Stomach (tissue), 9 donors: ENCODE data around the gene SCAF1. TPM values are rescaled to one million over a fixed set of nuclear protein-coding genes. Genes with fewer than 3 reads are reported as not detected.
A peak's percentile ranks its signal among the peaks of the same experiment; 100 is the strongest.

Source experiments
- DNase-seq, 2 donors: peaks; one replicate each; pipeline versions ENCODE4 v3.0.0 to v3.0.0-alpha.2; 2013 to 2019
- H3K27ac ChIP-seq, 5 donors: fragments of 200-600 bp in 4 of 5; sonication (generic) in 4 of 5; one replicate each; pipeline ENCODE4 v1.5.1; 2013 to 2019; ENCODE audit warnings: mild to moderate bottlenecking in 1 of 5, moderate library complexity in 1 of 5
- H3K27me3 ChIP-seq, 3 donors: fragments of 200-600 bp; sonication (generic); one replicate each; pipeline ENCODE4 v1.5.1; 2017 to 2019; ENCODE audit warnings: mixed run types in 1 of 3
- H3K36me3 ChIP-seq, 4 donors: fragments of 200-600 bp; sonication (generic); 1 replicate in 3 of 4; 2 replicates in 1 of 4; pipeline ENCODE4 v1.5.1; 2016 to 2019
- H3K4me1 ChIP-seq, 4 donors: fragments of 200-600 bp; sonication (generic); one replicate each; pipeline ENCODE4 v1.5.1; 2016 to 2019
- H3K4me3 ChIP-seq, 4 donors: fragments of 200-600 bp; sonication (generic) in 3 of 4; one replicate each; pipeline ENCODE4 v1.5.1; 2016 to 2019; ENCODE audit warnings: mild to moderate bottlenecking in 1 of 4
- H3K9me3 ChIP-seq, 4 donors: fragments of 200-600 bp; sonication (generic); one replicate each; pipeline ENCODE4 v1.5.1; 2016 to 2019
- EP300 ChIP-seq: sonication (generic); formaldehyde crosslinking; IDR thresholded peaks from one replicate; pipeline ENCODE4 v1.6.1; 2017; ENCODE audit warnings: antibody characterized with exemption
- POLR2A ChIP-seq, 4 donors: fragments of 450-650 bp; IDR thresholded peaks; one replicate each; pipeline ENCODE4 v1.6.1; 2016; ENCODE audit warnings: antibody characterized with exemption in 4 of 4, control low read depth in 2 of 4, mild to moderate bottlenecking in 1 of 4, moderate library complexity in 1 of 4
- POLR2AphosphoS5 ChIP-seq, 3 donors: sonication (generic); formaldehyde crosslinking; IDR thresholded peaks; one replicate each; pipeline ENCODE4 v1.6.1; 2016; ENCODE audit warnings: antibody characterized with exemption in 3 of 3
- WGBS, 5 donors: extraction: QIAGEN DNeasy Blood & Tissue Kit in 3 of 5; methylation state at CpG; one replicate each; pipeline versions ENCODE4 v1.1.5 to v1.1.7; 2013 to 2018; 5-methylcytosine and 5-hydroxymethylcytosine counted together
- intact Hi-C: fragments of 100-400 bp; cut with DNase I; formaldehyde crosslinking; loops from one replicate; pipeline ENCODE4 v1.15.1; 2023; ENCODE audit warnings: low total_unique reads
- polyA plus RNA-seq, 3 donors: library from polyadenylated mRNA; stranded (reverse); fragments of 200-250 nt; gene quantifications; one replicate each; pipeline ENCODE4 v1.2.3, GENCODE V29; 2013
- total RNA-seq, 5 donors: library from RNA; depleted of rRNA; stranded (reverse); fragments of >200 nt; gene quantifications; one replicate each; pipeline versions ENCODE4 v1.1.0 to v1.2.3, GENCODE V29; 2014 to 2016
- TF ChIP-seq, protein P1 (sequence below), 7 experiments: fragments of 450-650 bp in 4 of 7; fragments of 200-600 bp in 3 of 7; sonication (generic) in 3 of 7; IDR thresholded peaks; one replicate each; pipeline ENCODE4 v1.5.1; 2016 to 2019; ENCODE audit warnings: antibody characterized with exemption in 7 of 7, control low read depth in 2 of 7, mild to moderate bottlenecking in 1 of 7
- donor health status: healthy with polysubstance abuse.
- donor health status: Bipolar disorder and iron deficiency.
- donor health status: healthy.

The SCAF1 gene
- total and polyA plus RNA-seq, 8 donors = 8.3 to 41.7 (median 19.7) TPM

DNA sequence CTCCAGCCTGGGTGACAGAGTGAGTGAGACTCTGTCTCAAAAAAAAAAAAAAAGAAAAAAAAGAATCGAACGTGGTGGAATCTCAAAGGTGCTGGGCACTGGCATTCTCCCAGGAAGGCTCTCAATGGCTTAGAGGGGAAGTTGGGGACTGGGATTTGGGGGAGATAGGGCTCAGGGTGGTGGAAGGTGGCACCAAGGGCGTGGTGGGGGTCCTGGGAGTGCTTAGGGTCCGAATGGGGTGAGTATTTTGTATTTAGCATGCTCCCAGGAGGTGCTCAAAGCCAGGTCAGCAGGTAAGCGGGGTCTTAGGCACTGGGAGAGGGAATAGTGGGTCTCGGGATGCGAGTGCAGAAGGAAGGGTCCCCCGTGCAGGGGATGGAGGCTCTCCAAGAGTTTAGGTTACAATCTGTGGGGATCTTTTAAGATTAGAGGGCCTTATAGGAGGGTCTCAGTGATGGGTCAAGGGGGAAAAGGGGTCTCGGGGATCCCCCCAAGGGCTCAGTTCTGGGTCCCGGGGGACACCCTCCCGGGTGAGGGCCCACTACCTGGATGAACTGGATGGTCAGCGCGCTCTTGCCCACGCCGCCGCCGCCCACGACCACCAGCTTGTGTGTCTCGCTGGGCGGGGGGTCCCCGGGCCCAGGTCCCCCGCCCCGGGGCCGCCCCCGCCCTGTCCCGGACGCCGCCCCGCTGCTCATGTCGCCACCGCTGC is 2.5 kb upstream of the SCAF1 start:
- H3K27me3 ChIP-seq = no peaks in the 10 kb centered on the region
- intact Hi-C loops = no loop called here
- no peaks in the 10 kb centered on the region for H3K9me3 ChIP-seq
- peaks cover 35 to 71% (median 65%) of the 10 kb centered on the region in 4 donors for H3K4me1 ChIP-seq
- peak in 1 of 2 donors; percentile 59 for DNase-seq
- peak overlapping the region; percentile 61 to 88 (median 68) for H3K4me3 ChIP-seq
- WGBS, 5 donors = 3 to 7% (median 5%) methylated on average over 8 to 31 of the region's 31 CpGs
- H3K36me3 ChIP-seq = peaks cover 0 to 21% (median 16%) of the 10 kb centered on the region in 4 donors
- peak overlapping the region; percentile 93 to 100 (median 99) for H3K27ac ChIP-seq
- TF ChIP-seq POLR2A (IDR thresholded peaks at IDR 0.05) = no peak
- TF ChIP-seq POLR2AphosphoS5 (IDR thresholded peaks at IDR 0.05) = peak in 1 of 3 donors; percentile 81

DNA sequence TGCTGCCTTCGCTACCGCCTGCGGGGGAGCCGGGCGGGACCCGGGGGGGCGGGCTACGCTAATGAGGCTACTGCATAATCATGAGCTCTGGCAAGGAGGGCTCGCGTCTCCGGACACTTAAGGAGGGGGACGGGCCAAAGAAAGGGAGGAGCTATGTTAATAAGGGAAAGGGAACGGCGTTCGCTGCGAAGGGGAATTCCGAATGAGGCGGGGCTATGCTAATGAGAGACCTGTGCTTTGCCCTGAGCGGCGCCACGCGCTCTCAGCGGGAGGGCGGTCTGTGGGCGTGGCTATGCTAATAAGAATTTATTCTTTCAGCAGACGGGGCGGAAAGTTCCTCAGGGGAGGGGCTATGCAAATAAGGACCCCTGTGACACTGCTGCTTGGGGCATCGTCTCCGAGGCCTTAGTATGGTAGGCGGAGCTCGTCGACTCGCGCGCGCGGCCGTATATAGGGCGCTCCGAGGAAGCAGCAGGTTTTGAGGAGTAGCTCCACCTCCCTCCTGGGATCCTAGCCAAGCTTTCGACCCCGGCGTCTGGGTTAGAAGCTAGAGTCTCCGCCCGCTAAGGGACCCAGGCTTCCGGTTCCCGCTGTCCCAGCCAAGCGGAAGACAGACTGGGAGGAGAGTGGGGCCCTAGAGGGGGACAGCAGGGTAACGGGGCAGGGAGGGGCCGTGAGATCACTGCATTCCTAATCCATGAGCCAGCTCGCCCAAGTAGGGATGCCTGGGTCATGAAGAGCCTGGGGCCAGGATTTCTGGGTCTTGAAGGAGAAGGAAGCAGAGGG is 1.7 kb upstream of the SCAF1 start, which contains the start of gene RRAS:
RRAS (minus strand) TSS at position 31 of the 786 bp plus-strand sequence. CDS start 45 bp downstream, outside the sequence.
- Histone ChIP-seq H3K4me3 (peak within 1 kb of the TSS; percentile 61 to 98 (median 80)), H3K36me3 (peaks cover 4 to 24% (median 15%) of the 10 kb centered on the region in 4 donors), H3K27me3 (no peaks in the 10 kb centered on the region), H3K4me1 (peaks cover 35 to 79% (median 73%) of the 10 kb centered on the region in 4 donors), H3K27ac (peak within 1 kb of the TSS; percentile 93 to 100 (median 99)), H3K9me3 (no peaks in the 10 kb centered on the region)
- intact Hi-C loops = no loop called here
- TF ChIP-seq POLR2A (IDR thresholded peaks at IDR 0.05) (peak in 1 of 4 donors; percentile 87), POLR2AphosphoS5 (IDR thresholded peaks at IDR 0.05) (peak; percentile 83 to 95 (median 94)), EP300 (no peak)
- TF ChIP-seq, protein P1, sequence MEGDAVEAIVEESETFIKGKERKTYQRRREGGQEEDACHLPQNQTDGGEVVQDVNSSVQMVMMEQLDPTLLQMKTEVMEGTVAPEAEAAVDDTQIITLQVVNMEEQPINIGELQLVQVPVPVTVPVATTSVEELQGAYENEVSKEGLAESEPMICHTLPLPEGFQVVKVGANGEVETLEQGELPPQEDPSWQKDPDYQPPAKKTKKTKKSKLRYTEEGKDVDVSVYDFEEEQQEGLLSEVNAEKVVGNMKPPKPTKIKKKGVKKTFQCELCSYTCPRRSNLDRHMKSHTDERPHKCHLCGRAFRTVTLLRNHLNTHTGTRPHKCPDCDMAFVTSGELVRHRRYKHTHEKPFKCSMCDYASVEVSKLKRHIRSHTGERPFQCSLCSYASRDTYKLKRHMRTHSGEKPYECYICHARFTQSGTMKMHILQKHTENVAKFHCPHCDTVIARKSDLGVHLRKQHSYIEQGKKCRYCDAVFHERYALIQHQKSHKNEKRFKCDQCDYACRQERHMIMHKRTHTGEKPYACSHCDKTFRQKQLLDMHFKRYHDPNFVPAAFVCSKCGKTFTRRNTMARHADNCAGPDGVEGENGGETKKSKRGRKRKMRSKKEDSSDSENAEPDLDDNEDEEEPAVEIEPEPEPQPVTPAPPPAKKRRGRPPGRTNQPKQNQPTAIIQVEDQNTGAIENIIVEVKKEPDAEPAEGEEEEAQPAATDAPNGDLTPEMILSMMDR (IDR thresholded peaks at IDR 0.05) = no peak
- WGBS, 5 donors = 0 to 1% (median 0%) methylated on average over 27 to 51 of the region's 51 CpGs
- DNase-seq = peak; percentile 100

- Histone ChIP-seq H3K36me3 (peaks cover 25 to 31% (median 27%) of the 10 kb centered on the region in 4 donors), H3K27me3 (no peaks in the 10 kb centered on the region), H3K27ac (peak overlapping the region; percentile 91 to 100 (median 97)), H3K4me3 (peak overlapping the region; percentile 71 to 98 (median 88)), H3K9me3 (no peaks in the 10 kb centered on the region), H3K4me1 (peaks cover 32 to 79% (median 70%) of the 10 kb centered on the region in 4 donors)
- intact Hi-C loops = no loop called here
- TF ChIP-seq, protein P1 (IDR thresholded peaks at IDR 0.05) = no peak
- TF ChIP-seq EP300 = no peak
- no peak for TF ChIP-seq POLR2AphosphoS5 (IDR thresholded peaks at IDR 0.05)
- no peak for TF ChIP-seq POLR2A (IDR thresholded peaks at IDR 0.05)
- DNase-seq = no peak
- WGBS, 5 donors = 3 to 14% (median 8%) methylated on average over 4 to 5 of the region's 5 CpGs
These were observed 555 bp downstream of the SCAF1 start for GRCh38 chr19:49642492-49643035.

DNA sequence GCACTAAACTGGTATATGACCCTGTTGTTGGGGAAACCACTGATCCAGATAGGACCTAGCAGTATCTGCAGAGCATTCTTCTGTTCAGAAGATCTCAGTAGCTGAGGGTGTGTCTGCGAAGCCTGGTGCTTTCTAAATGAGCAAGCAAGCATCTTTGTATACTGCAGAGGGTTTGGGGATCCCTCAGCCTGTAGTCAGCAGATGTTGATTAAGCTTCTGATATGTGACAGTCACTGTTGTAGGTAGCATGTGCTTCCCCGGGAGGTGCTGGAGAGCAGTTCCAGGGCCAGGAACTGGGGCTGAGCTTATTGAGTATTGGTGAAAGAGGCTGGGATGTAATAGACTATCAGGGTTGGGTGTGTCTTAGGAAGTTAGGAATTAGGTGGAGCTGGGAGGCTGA is 1.5 kb downstream of the SCAF1 start:
- intact Hi-C loops = no loop called here
- Histone ChIP-seq H3K27me3 (no peaks in the 10 kb centered on the region), H3K36me3 (peaks cover 28 to 40% (median 35%) of the 10 kb centered on the region in 4 donors), H3K27ac (no peak overlapping the region), H3K4me1 (peaks cover 23 to 70% (median 61%) of the 10 kb centered on the region in 4 donors), H3K4me3 (peak overlapping the region in 1 of 4 donors; percentile 98), H3K9me3 (no peaks in the 10 kb centered on the region)
- TF ChIP-seq EP300 = no peak
- TF ChIP-seq, protein P1 (IDR thresholded peaks at IDR 0.05) = no peak
- no peak for TF ChIP-seq POLR2AphosphoS5 (IDR thresholded peaks at IDR 0.05)
- no peak for TF ChIP-seq POLR2A (IDR thresholded peaks at IDR 0.05)
- 53 to 69% (median 67%) methylated on average over 2 of the region's 2 CpGs for WGBS, 5 donors
- no peak for DNase-seq
